HG03108 (cell line): ENCODE data around the gene SUN5.

Source experiments
- ATAC-seq: cut with Tn5 transposase; IDR thresholded peaks from one replicate; pipeline ENCODE4 v1.9.1; 2021; ENCODE audit warnings: moderate library complexity; ENCODE audit not compliant: unreplicated experiment

SUN5 gene

DNA sequence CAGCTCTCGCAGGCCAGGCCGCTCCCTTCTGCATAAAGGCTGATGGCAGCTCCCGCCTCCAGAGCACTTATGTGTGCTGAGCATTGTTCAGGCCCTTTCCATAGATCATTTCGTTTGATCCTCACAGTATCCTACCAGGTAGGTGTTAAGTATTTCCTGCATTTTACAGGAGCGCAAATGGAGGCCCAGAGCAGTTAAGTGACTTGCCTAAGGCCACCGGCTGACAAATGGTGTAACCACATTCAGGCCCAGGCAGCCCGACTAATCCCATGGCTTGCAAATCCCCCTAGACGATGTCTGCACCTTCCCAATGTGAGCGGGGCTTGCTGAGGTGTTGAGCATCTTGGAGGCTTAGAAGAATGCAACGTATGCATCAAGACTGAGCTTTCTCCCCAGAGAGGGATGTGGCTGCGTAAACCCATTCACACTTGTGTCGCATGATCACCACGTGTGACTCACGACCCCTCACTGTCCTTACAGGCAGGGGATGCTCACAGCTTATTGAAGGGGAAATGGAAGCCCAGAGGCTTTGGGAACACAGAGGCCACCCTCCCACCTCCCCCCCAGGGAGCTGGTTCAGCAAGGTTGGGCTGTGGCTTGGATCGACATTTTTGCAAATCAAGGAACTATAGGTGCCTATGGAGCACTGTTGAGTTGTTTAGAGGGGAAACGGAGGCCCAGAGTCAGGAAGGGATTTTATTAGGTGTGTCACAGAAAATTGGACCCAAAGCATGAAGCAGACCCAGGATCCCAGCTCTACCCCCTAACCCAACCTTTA is 10.3 kb upstream of the SUN5 start:
- no peak for ATAC-seq

DNA sequence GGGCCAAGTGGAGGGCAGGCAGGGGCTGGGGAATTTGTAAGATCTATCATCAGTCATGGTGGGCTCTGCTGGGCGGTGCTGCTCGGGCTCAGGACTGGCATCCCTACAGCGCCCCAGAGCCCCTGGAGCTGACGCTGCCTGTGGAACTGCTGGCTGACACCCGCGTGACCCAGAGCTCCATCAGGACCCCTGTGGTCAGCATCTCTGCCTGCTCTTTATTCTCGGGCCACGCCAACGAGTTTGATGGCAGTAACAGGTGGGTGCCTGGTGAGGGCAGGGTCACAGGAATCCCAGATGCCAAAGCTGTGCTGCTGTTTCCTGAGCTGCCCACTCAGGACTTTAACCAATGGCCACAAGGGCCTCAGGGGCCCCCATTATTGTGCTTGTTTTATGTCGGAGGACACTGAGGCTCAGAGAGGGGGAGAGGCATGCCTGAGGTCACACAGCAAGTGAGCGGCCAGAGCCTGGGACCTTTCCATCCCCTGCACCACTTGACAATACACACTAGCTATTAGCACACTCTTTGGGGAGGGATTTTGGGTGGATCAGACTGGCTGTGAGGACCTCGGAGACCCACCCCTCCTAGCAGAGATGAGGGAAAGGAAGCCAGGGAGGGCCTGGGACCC is 9.6 kb upstream of the SUN5 start:
- no peak for ATAC-seq

DNA sequence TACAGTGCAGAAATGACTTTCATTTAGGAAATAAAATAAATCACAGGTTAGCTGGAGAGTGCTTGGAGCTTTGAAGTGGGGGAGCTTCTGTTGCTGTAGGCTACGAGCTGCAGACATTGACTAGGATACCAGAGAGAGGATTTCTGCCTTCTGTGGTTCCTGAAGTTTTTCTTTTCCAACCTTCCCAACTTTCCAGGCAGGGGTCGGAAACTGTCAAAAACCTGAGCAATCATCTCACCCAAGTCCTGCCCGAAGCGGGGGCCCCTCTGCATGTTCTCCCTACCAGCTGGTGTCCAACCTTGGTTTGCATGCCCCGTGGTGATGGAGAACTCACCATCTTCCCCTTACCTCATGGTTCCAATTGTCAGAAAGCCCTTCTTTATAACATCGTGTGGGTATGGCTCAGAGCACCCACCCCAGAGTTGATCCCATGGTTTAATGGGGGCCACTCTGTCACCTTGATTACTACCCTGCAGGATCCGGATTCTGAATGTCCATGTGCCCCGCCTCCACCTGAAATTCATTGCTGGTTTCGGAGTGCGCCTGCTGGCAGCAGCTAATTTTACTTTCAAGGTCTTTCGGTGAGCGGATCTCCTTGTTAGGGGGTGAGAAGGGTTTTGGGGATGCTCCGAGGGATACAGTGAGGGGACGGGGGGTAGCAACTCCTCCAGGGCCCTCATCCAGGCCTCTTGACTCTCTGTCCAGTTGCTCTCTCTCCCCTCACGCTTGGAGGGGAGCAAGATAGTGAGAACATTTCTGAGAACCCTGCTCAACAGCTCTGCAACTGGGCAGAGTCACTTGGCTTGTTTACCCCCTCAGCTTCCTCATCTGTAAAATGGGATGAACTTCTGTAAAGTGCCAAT is 8.3 kb upstream of the SUN5 start:
- ATAC-seq = no peak

DNA sequence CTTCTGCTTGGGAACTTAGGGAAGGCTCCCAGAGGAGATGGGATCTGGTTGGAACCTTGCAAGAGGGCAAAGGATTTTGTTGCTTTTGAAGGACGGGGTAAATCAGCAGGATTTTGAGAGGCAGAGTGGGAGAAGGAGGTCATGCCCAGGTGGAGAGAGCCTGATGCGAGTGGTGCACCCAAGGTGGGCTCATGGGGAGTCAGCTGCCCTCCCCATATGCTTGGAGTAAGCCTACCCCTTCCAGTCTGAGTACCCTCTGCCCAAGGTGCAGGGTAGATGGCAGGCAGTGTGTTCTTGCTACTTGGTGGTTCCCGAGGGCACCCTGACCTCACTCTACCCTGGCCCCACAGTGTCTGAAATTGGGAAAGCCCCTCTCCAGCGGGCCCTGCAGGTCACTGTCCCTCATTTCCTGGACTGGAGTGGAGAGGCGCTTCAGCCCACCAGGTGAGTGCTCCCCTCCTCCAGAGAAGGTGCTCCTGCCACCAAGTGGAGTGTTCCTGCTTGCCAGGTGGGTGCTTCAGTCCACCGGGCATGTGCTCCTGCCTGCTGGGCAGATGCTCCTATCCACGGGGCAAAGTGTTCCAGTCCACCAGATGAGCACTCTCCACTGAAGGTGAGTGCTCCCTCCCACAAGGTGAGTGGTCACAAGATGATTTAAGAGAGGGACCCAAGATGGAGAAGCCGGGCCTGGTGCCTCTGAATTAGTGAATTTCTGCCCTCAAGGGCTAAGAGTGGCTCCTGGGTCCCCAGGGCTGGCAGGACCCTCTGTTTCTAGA is 6.6 kb upstream of the SUN5 start:
- ATAC-seq = no peak

DNA sequence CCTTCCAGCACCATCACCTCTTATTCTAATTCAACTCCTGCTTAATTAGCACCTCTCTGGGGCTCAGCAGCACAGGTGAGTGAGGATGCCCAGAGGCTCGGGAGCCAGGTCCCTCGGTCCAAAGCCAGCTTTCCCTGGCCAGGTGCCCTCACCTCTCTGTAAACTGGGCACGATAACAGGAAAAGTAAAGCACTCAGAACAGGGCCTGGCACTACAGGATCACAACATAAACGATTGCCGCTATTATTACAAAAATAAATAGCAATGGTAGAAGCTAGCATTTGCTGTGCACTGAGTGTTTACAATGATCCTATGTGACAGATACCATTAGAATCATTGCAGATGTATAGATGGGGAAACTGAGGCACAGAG is 5.9 kb upstream of the SUN5 start:
- no peak for ATAC-seq

DNA sequence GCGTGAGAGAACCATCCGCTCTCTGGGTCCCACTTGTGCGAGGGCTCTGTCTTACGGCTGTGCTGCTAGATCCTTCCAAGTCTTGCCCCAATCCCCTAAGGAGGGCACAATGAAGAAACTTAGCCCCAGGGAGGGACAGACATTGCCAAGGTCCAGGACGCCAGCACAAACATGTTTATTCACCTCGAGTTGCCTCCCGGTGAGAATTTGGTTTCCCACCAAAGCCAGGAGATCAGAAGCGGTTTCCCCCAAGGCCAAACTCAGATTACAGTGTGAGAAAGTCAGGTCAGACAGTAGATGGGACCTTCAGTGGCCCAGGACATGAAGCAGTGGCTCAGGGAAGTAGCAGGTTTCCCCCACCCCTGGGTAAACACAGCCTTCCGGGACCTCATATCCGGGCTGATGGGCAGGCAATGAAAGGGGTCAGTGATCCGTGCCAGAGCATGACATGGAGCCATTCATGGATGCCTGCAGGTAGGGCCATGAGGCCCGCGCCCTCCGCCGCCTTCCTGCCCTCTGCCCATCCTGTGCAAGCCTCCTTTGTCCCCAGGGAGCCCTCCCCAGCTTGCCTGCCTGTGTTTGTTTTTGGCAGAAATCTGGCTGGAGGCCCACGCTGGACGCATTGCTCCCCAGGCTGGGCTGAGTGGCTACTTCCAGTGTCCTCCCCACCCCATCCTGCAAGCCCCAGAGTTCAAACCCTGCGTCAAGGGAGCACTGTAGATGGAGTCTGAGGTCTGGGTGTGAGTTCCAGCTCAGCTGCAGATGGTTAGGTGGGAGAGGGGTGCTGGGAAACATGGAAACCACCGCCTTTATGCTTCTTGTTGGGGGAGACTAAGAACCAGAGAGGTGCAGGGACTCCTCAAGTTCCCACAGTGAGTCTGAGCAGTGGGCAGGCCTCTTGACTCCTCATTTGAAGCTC is 5.2 kb upstream of the SUN5 start:
- ATAC-seq = no peak

DNA sequence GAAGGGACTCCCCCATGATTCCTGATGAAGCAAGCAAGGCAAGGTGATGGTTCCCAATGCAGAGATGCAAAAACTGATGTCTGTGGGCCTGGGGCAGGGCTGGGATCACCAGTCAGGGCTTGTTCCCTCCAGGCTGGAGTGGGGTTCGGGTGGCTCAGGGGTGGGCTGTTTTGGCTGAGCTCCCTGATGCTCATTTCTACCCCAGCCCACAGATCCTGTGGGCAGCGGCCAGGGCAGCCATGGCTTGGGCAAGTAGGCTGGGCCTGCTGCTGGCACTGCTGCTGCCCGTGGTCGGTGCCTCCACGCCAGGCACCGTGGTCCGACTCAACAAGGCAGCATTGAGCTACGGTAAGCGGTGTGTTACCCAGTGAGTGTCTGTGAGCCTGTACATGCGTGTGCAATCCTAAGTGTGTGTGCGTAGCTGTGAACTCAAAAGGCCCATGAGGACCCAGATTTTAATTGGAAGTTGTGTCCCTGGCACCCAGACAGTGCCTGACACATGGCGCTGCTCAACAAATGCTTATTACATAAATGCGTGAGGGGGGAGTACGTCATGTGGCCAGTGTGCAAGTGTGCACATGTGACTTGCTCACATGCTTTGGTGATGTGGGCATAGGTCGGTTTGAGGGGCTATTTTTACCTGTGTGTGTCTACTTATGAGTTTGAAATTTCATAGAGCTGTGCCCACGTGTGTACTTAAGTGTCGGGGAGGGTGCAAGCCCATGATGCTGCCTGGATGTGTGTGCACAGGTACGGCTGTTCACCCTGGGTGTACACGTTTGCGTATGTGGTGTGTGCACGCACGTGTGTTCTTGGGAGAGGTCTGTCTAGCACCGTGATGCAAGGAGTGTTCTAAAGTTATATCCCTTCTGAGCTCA is 4.3 kb upstream of the SUN5 start:
- no peak for ATAC-seq

DNA sequence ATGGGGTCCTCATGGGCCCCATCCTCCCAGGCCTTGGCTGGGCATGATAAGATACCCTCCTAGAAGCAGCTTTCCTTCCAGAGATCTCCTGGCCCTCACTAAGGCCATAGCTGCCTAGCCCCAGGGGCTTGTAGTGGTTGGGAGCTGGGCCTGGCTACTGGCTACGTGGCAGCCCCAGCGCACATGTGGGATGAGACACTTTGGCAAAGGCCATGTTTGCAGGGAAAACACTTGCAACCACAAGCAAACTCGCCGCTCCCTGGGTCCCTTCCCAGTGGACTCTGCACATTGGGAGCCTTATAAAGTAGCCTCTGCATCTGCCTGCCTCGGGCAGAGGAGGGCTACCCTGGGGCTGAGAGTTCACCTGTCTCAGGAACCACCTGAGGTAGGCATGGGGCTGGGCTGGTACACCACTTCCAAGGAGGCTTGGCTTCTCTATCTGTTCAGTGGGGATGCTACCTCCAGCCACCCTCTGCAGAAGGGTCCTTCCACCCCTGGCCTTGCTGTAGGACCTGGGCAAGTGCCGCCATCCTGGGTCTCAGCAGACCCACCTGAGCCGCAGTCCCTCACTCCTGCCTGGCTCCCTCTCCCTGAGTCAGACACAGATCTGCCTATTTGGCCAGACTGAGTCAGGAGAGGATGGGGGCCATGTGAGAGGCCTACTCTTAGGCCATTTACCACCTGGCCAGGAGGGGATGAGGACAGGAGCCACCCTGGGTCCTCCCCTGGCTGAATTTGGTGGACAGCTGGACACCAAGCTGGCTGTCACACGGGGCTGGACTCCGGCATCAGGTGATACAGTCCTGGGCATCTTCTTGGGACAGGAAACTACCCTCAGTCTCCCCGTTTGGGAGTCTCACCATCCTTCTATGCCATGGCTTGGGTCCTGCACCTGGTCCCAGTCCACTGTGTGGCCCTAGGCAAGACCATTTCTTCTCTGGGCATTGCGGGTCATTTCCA is 3.4 kb upstream of the SUN5 start, which contains the start of gene BPIFB2:
BPIFB2 (plus strand) TSS at position 329 of the 960 bp plus-strand sequence. CDS start 871 bp downstream, outside the sequence.
- ATAC-seq = no peak

DNA sequence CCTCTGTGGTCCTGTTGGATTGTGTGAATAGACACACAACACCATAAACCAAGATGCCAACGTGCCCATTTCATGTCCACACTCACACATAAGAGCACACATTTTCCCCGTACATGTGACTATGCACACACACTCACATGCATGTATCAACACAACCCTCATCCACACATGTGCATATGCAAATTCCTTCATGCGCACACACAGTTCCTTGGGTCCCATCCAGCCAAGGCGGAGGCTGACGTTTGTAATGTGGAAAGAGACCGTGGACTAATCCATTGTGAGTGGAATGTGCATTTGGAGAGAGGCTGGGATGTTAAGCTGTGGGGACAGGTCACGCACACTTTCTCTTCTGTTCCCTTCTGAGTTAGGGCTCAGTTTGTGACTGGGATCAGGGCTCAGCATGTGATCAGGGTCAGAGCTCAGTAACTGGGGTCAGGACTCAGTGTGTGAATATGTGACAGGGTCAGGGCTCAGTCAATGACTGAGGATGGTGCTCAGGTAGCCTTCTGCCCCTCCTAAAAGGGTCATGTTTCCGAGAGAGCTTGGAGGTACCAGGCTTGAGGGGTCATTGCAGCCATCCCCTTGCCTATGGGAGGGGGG is 2.6 kb upstream of the SUN5 start:
- ATAC-seq = no peak

DNA sequence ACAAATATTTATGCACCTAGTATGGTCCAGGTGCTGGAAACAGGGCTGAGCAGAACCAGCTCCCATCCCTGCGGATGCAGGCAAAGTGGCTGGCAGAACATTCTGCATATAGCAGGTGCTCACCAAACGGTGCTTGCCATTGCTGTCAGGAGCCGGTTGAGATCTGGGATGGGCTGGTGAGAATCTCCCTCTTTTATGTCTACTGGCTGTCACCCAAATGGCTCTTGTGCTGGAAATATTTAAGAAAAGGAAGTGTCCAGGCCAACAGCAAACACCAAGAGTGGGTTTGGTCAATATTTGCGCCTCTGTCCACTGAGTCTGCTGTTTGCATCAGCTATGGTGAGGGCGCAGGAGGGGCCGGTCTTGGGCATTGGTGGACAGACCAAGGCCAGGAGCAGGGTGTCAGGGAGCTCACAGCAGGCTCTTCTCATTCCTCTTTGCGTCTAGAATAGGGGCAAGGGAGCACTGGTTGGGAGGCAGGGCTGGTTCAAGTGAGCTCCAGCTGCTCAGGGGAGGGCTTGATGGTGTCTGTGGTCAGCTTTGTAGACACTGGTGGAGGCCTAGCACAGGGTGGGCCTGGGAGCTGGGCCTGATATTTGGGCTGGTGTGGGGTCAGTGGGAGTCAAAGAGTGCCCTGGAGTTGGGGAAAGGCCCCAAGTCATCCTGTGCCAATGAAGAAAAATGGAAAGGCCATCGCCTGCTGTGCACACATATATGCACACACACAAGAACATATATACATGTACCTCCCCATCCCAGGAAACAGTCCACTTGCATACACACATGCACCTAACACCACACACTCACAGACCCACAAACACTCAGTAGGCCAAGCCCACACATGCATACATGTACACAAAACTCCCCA is 1.9 kb upstream of the SUN5 start:
- ATAC-seq = no peak

DNA sequence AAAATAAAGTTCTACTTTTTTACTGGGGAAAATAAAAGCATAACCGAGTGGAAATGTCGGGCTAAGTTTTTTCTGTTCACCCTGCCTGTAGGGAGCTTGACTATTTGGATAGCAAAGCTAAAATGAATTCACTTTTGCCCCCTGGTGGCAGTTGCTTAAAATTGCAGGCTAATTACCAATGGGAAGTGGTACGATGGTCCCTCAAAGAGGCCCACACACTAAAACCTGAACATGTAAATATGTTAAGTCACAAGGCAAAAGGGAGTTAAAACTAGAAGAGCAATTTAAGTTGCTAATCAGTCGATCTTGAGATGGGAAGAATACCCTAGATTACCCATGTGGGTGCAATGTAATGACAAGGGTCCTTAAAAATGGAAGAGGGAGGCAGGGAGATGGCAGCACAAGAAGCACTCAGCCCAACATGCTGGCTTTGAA is 916 bp upstream of the SUN5 start:
- no peak for ATAC-seq

DNA sequence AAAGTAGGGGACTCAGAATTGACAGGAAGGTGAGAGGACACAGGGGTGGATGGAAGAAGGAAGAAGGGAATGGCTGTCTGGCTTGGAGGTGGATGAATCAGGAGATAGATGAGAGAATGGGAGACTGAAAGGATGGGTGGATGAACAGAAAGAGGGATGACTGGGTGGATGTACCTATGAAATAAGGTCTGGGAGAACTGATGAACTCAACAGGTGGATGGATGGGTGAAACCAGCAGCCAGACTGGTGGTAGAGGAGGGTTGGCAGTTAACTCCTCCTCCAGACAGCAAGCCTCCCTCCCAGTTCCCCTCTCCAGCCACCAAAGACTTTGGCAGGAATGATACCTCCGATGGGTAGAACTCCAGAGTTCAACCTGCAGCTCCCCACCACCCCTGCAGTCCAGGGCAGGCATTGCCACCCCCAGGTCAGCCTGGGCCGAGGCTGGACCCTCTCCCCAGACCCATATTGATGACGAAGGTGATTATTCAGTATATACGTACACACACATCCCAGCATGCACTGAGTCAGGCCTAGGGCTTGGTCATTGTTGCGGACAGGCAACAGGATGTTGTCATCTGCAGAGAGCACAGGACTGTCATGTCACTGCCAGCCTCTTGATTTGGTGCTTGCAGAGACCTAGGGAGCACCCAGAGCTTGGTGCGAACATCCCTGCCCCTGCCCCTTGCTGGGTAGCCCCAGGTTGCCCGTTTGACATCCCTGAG is 2.0 kb downstream of the SUN5 start:
- ATAC-seq = no peak

DNA sequence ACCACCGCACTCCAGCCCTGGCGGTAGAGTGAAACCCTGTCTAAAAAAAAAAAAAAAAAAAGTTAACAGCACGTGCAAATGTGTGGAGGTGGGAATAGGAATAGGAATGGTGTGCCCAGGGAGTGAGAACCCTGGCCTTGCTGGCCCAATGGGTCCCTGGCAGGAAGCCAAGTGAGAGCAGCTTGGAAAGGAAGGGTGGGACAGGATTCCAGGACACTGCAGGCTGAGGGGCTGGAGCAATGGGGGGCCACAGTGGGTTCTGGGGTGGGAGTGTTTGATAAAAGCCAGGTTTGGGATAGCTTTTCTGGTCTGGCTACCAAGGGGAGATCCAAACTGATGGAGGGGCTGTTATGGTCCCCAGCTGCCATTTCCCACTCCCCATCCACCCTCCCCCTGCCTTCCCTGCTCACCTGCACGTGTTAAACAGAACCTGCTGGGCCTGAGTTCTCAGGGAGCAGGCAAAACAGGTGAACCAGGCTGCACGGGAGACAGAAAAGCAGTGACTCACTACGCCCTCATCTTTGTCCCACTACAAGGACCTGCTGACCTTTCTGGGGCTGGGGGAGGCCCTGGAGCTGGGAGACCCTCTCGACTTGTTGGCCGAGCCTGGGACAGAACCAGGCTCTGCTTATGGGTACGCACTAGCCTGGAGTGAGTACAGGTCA is 3.3 kb downstream of the SUN5 start:
- ATAC-seq = no peak

DNA sequence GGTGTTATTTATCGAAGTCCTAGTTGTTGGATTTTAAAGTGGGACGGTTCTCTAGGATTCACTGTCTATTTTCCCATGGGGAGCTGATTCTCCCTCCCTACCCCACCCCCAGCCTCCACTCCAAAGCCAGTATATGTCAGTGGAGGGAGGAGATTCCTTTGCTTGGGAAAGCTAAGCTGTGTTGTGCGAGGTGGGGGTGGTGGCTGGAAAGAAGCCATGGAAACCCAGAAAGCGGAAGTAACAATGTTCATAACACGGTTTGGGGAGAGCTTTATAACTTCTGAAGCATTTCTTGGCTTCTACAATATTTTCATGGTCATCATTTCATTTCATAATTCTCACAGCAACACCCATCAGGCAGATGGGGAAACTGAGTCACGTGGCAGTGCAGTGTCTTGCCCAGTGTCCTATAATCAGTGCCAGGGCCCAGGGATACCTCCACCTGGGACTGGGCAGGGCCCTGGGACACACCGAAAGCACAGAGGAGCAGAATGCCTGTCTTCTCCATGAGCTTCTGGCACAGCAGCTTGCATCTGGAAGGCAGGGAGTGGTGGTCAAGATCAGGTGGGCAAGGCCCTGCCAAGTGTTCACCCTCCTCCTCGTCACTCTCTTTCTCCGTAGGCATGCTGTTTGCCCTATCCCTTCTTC is 4.5 kb downstream of the SUN5 start:
- no peak for ATAC-seq

DNA sequence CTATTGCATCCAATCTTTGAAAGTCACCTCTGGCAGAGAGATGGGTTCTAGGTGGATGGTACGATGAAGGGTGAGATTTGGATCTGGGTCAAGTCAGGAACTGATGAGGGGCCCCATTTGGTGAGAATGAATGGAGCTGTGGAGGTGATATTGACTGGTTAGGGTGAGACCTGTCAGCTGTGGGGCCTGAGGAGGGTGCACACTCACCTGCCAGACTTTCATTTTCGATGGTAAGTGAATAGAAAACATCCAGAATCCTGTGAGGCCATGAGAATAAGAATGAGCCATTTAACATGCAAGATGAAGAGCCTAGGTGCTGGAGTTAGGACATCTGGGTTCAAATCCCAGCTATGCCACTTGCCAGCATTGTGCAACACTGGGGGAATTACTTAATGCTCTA is 6.8 kb downstream of the SUN5 start:
- no peak for ATAC-seq
